ENCODE measurements around the gene PAPSS1.

DNA sequence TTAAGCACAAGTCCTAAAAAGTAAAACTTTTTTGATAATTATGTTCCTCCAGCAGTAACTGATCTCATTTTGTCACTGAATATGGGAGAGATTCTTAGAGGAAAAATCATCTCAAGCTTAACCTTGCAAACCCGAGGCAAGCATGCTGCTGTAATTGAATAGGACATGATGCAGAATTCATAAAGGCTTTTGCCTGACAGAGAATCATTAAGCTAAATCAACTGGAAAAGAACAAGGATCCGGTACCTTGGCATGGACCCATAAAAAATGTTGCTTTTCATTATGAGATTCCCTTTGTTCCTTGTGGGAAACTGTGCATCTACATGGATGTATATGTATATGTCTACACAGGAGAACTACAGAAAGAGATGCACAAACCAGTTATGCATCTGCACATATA is 149.1 kb downstream of the PAPSS1 start:
- TF ChIP-seq, protein P1, sequence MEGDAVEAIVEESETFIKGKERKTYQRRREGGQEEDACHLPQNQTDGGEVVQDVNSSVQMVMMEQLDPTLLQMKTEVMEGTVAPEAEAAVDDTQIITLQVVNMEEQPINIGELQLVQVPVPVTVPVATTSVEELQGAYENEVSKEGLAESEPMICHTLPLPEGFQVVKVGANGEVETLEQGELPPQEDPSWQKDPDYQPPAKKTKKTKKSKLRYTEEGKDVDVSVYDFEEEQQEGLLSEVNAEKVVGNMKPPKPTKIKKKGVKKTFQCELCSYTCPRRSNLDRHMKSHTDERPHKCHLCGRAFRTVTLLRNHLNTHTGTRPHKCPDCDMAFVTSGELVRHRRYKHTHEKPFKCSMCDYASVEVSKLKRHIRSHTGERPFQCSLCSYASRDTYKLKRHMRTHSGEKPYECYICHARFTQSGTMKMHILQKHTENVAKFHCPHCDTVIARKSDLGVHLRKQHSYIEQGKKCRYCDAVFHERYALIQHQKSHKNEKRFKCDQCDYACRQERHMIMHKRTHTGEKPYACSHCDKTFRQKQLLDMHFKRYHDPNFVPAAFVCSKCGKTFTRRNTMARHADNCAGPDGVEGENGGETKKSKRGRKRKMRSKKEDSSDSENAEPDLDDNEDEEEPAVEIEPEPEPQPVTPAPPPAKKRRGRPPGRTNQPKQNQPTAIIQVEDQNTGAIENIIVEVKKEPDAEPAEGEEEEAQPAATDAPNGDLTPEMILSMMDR (IDR thresholded peaks at IDR 0.05), result no peak
- TF ChIP-seq ESRRA (IDR thresholded peaks at IDR 0.05; ENCODE audit: borderline replicate concordance, low read length) (no peak), POLR2A (IDR thresholded peaks at IDR 0.05; ENCODE audit: low read length) (no peak), CEBPB (IDR thresholded peaks at IDR 0.05) (no peak), NFE2L2 (conservative IDR thresholded peaks at IDR 0.05; ENCODE audit: low read length) (no peak), RFX5 (IDR thresholded peaks at IDR 0.05) (no peak), RCOR1 (IDR thresholded peaks at IDR 0.05; ENCODE audit: low read depth, low read length) (no peak), CHD4 (IDR thresholded peaks at IDR 0.05; ENCODE audit: borderline replicate concordance) (no peak), SREBF2 (IDR thresholded peaks at IDR 0.05) (no peak)
- TF ChIP-seq, protein P2, sequence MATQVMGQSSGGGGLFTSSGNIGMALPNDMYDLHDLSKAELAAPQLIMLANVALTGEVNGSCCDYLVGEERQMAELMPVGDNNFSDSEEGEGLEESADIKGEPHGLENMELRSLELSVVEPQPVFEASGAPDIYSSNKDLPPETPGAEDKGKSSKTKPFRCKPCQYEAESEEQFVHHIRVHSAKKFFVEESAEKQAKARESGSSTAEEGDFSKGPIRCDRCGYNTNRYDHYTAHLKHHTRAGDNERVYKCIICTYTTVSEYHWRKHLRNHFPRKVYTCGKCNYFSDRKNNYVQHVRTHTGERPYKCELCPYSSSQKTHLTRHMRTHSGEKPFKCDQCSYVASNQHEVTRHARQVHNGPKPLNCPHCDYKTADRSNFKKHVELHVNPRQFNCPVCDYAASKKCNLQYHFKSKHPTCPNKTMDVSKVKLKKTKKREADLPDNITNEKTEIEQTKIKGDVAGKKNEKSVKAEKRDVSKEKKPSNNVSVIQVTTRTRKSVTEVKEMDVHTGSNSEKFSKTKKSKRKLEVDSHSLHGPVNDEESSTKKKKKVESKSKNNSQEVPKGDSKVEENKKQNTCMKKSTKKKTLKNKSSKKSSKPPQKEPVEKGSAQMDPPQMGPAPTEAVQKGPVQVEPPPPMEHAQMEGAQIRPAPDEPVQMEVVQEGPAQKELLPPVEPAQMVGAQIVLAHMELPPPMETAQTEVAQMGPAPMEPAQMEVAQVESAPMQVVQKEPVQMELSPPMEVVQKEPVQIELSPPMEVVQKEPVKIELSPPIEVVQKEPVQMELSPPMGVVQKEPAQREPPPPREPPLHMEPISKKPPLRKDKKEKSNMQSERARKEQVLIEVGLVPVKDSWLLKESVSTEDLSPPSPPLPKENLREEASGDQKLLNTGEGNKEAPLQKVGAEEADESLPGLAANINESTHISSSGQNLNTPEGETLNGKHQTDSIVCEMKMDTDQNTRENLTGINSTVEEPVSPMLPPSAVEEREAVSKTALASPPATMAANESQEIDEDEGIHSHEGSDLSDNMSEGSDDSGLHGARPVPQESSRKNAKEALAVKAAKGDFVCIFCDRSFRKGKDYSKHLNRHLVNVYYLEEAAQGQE (IDR thresholded peaks at IDR 0.05), result no peak

Measured in A549 (cell line).